ENCODE data around the gene PIERCE2.
"Not testable (repeated sequence)": the region's sequence is repeated elsewhere in the genome, so short reads cannot be mapped to it uniquely, and the experiment has no call there.

GRCh38 chr15:55445936-55446335, 37.6 kb downstream of the PIERCE2 start:
- TF ChIP-seq, protein P1, sequence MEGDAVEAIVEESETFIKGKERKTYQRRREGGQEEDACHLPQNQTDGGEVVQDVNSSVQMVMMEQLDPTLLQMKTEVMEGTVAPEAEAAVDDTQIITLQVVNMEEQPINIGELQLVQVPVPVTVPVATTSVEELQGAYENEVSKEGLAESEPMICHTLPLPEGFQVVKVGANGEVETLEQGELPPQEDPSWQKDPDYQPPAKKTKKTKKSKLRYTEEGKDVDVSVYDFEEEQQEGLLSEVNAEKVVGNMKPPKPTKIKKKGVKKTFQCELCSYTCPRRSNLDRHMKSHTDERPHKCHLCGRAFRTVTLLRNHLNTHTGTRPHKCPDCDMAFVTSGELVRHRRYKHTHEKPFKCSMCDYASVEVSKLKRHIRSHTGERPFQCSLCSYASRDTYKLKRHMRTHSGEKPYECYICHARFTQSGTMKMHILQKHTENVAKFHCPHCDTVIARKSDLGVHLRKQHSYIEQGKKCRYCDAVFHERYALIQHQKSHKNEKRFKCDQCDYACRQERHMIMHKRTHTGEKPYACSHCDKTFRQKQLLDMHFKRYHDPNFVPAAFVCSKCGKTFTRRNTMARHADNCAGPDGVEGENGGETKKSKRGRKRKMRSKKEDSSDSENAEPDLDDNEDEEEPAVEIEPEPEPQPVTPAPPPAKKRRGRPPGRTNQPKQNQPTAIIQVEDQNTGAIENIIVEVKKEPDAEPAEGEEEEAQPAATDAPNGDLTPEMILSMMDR (IDR thresholded peaks at IDR 0.05; ENCODE audit: low read length), result not testable (repeated sequence)
- not testable (repeated sequence) for TF ChIP-seq EZH2phosphoT487 (IDR thresholded peaks at IDR 0.05; ENCODE audit: low read length)
